ENCODE results near the gene PANK4. TPM values are rescaled to one million over a fixed set of nuclear protein-coding genes. Genes with fewer than 3 reads are reported as not detected.

The PANK4 gene
- total RNA-seq, 6 donors from 2014 or later, result 20.7 to 123 (median 36.9) TPM

DNA sequence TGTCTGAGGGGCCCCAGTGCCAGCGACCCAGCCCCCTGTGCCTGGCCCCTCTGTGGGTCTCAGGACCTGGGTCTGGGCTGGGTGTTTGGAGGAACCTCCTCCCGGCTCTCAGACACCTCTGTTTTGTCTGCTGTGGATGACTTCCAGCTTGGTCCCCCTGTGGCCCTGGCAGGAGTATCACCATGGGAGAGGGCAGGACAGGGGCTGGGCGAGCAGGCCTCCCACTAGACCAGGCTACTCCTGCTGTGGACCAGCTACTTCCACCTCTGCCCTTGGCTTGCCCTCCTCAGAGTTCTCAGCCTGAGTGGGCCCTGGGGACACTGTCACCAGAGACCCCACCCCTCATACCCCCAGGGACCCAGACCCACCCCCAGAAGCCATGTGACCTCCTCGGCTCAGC, 28.5 kb downstream of the PANK4 start:
- H3K4me1 ChIP-seq, result peaks cover 0 to 9% (median 7%) of the 10 kb centered on the region in 4 donors
- no peaks in the 10 kb centered on the region for H3K36me3 ChIP-seq
- no peak overlapping the region for H3K27ac ChIP-seq
- H3K27me3 ChIP-seq, result peaks cover 0 to 7% (median 0%) of the 10 kb centered on the region in 4 donors
- H3K9me3 ChIP-seq, result no peaks in the 10 kb centered on the region
- WGBS, 2 donors, result 40 to 59% methylated on average over 1 to 3 of the region's 4 CpGs
- DNase-seq (no peak), ATAC-seq (ENCODE audit: low FRiP score in 2 of 2) (no peak)
- H3K4me3 ChIP-seq, result no peak overlapping the region
- TF ChIP-seq EP300 (IDR thresholded peaks at IDR 0.05) (no peak), POLR2AphosphoS5 (IDR thresholded peaks at IDR 0.05) (no peak), POLR2A (IDR thresholded peaks at IDR 0.05) (no peak)
- TF ChIP-seq, protein P1, sequence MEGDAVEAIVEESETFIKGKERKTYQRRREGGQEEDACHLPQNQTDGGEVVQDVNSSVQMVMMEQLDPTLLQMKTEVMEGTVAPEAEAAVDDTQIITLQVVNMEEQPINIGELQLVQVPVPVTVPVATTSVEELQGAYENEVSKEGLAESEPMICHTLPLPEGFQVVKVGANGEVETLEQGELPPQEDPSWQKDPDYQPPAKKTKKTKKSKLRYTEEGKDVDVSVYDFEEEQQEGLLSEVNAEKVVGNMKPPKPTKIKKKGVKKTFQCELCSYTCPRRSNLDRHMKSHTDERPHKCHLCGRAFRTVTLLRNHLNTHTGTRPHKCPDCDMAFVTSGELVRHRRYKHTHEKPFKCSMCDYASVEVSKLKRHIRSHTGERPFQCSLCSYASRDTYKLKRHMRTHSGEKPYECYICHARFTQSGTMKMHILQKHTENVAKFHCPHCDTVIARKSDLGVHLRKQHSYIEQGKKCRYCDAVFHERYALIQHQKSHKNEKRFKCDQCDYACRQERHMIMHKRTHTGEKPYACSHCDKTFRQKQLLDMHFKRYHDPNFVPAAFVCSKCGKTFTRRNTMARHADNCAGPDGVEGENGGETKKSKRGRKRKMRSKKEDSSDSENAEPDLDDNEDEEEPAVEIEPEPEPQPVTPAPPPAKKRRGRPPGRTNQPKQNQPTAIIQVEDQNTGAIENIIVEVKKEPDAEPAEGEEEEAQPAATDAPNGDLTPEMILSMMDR (IDR thresholded peaks at IDR 0.05), result no peak

DNA sequence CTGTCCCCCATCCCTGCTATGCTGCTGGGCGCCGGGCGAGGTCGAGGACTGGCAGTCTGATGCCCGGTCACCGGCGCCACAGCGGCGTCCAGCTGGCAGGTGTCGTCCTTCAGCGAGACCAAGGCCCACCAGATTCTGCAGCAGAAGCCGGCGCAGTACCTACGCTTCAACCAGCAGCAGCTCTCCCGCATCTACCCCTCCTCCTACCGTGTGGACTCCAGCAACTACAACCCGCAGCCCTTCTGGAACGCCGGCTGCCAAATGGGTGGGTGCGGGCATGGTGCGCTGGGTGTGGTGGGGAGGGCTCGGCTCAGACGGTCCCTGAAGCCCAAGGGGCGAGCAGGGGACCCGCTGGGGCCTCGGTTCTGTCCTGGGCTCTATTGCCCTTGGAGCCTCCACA, 29.6 kb downstream of the PANK4 start:
- Histone ChIP-seq H3K9me3 (no peaks in the 10 kb centered on the region), H3K27ac (no peak overlapping the region), H3K36me3 (no peaks in the 10 kb centered on the region), H3K4me3 (no peak overlapping the region), H3K4me1 (peaks cover 0 to 9% (median 7%) of the 10 kb centered on the region in 4 donors), H3K27me3 (no peaks in the 10 kb centered on the region)
- TF ChIP-seq, protein P1 (IDR thresholded peaks at IDR 0.05), result no peak
- TF ChIP-seq POLR2A (IDR thresholded peaks at IDR 0.05) (no peak), POLR2AphosphoS5 (IDR thresholded peaks at IDR 0.05) (no peak), EP300 (IDR thresholded peaks at IDR 0.05) (no peak)
- 90 to 92% methylated on average over 13 to 26 of the region's 26 CpGs for WGBS, 2 donors
- DNase-seq (no peak), ATAC-seq (ENCODE audit: low FRiP score in 2 of 2) (no peak)

DNA sequence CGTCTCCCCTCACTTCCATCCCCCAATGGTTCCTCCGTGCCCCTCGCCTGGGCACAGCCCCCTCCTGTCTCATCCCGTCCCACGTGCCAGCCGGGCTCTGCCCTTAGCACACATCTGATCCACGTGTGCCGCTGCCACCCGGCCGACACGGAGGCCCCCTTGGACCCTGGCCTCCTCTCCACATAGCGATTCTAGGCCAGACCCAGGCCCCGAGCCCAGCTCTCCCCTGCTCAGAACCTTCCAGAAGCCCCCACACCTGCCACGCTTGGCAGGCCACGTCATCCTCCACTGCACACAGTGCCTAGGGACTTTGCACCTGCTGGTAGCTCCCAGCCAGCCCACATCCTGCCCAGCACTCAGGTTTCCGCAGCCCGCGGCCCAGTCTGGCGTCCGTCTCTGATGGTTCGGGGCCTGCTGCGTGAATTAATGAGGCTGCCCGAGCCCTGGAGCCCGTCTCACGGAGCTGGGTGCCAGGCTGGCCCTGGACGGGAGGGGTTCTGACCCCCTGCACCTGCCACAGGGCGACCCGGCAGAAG, 30.2 kb downstream of the PANK4 start:
- Histone ChIP-seq H3K27ac (no peak overlapping the region), H3K4me1 (peaks cover 0 to 9% (median 7%) of the 10 kb centered on the region in 4 donors), H3K27me3 (no peaks in the 10 kb centered on the region), H3K36me3 (no peaks in the 10 kb centered on the region), H3K9me3 (no peaks in the 10 kb centered on the region), H3K4me3 (no peak overlapping the region)
- 85% methylated on average over 21 to 27 of the region's 28 CpGs for WGBS, 2 donors
- ATAC-seq (ENCODE audit: low FRiP score in 2 of 2) (no peak), DNase-seq (no peak)
- TF ChIP-seq, protein P1 (IDR thresholded peaks at IDR 0.05), result no peak
- TF ChIP-seq POLR2AphosphoS5 (IDR thresholded peaks at IDR 0.05), result no peak
- TF ChIP-seq EP300 (IDR thresholded peaks at IDR 0.05), result no peak
- no peak for TF ChIP-seq POLR2A (IDR thresholded peaks at IDR 0.05)

DNA sequence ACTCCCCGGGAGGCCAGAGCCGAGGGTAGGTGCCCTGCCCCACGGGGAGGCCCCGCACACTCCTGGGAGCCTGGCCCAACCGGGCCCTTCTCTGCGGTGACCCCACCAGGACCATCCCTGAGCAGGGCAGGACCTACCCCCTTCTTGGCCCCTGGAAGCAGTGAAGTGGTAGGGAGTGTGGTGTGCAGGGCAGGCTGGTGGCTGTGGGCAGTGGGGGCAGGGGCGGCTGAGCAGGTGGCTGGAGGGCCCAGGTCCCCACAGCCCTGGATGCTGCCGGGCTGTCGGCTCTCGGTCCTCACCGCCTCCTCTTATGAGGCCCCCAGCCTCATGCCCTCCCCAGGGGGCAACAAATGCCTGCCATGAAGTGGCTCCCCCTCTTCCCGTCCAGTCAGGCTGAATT, 30.9 kb downstream of the PANK4 start:
- DNase-seq, result no peak
- no peaks in the 10 kb centered on the region for H3K9me3 ChIP-seq
- no peak overlapping the region for H3K27ac ChIP-seq
- TF ChIP-seq POLR2AphosphoS5 (IDR thresholded peaks at IDR 0.05) (no peak), EP300 (IDR thresholded peaks at IDR 0.05) (no peak), POLR2A (IDR thresholded peaks at IDR 0.05) (no peak)
- TF ChIP-seq, protein P1 (IDR thresholded peaks at IDR 0.05), result no peak
- no peaks in the 10 kb centered on the region for H3K27me3 ChIP-seq
- 89 to 93% methylated on average over 6 to 11 of the region's 12 CpGs for WGBS, 2 donors
- peaks cover 0 to 9% (median 6%) of the 10 kb centered on the region in 4 donors for H3K4me1 ChIP-seq
- H3K36me3 ChIP-seq, result no peaks in the 10 kb centered on the region
- no peak for ATAC-seq (ENCODE audit: low FRiP score in 2 of 2)
- H3K4me3 ChIP-seq, result no peak overlapping the region

DNA sequence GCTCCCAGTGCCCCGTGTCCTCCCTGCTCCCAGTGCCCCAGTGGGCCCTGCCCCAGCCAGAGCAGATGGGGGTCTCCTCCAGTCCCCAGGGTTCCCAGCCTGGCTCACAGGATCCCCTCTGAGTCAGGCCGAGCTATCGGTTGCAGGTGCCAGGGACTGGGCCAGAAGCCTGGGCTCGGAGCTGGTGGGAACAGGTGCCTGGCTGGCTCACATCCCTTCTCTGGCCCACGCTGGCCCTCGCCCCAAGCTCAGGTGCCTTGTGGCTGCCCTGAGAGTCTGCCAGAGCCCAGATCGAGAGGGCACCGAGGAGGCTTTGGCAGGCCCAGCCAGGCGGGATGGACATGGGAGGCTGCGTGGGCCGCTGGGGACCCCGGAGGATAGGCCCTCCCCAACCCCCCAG, 31.4 kb downstream of the PANK4 start:
- TF ChIP-seq POLR2A (IDR thresholded peaks at IDR 0.05) (no peak), EP300 (IDR thresholded peaks at IDR 0.05) (no peak), POLR2AphosphoS5 (IDR thresholded peaks at IDR 0.05) (no peak)
- TF ChIP-seq, protein P1 (IDR thresholded peaks at IDR 0.05), result no peak
- WGBS, 2 donors, result 78 to 93% methylated on average over 6 to 10 of the region's 12 CpGs
- H3K36me3 ChIP-seq, result no peaks in the 10 kb centered on the region
- peaks cover 0 to 5% (median 4%) of the 10 kb centered on the region in 4 donors for H3K4me1 ChIP-seq
- H3K27me3 ChIP-seq, result no peaks in the 10 kb centered on the region
- DNase-seq, result no peak
- H3K4me3 ChIP-seq, result no peak overlapping the region
- H3K9me3 ChIP-seq, result no peaks in the 10 kb centered on the region
- no peak overlapping the region for H3K27ac ChIP-seq
- ATAC-seq (ENCODE audit: low FRiP score in 2 of 2), result no peak
